ENCODE results near the gene CERS1. TPM values are rescaled to one million over a fixed set of nuclear protein-coding genes. Genes with fewer than 3 reads are reported as not detected.

Gene CERS1
- total RNA-seq, 1 donor from 2014 or later = 15.7 TPM

DNA sequence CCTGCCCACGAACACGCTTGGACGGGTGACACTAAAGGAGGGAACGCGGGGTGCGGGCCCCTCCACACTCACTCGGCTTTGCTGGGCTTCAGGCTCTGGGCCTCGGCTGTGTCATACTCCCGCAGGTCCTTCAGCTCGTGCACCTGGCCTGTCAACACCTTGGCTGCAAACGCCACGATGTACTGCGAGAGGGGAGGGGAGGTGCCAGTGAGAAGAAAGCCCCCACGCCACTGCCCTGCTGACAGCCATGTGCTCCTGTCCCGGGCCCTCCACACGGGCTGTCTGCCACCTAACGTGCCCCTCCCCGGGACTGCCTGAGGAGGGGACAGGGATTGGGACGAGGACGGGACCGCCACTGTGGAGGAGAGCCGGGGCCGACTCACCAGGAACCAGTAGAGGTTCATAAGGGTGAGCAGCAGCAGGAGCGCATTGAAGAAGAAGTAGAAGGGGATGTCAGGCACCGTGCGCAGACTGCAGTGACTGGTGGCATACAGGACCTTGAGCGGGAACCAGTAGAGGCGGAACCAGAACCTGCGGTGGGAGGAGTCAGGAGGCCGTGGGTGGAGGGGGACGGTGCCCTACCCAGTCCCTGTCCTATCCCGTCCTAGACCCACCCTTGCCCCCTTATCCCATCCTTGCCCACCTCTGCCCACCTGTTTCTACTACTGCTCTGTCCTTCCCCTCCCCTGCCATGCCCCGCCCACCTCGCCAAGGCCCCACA is 16.9 kb downstream of the CERS1 start:
- DNase-seq (ENCODE audit: low spot score) = no peak
- Mint-ChIP-seq H3K4me1 (ENCODE audit: unreplicated experiment) (no peaks in the 10 kb centered on the region), H3K36me3 (ENCODE audit: low read depth, unreplicated experiment) (peaks cover 38% of the 10 kb centered on the region), H3K27me3 (ENCODE audit: unreplicated experiment) (peaks cover 12% of the 10 kb centered on the region), H3K4me3 (ENCODE audit: unreplicated experiment) (no peak overlapping the region), H3K9me3 (ENCODE audit: unreplicated experiment) (no peaks in the 10 kb centered on the region), H3K27ac (ENCODE audit: unreplicated experiment) (no peak overlapping the region)
- TF ChIP-seq, protein P1, sequence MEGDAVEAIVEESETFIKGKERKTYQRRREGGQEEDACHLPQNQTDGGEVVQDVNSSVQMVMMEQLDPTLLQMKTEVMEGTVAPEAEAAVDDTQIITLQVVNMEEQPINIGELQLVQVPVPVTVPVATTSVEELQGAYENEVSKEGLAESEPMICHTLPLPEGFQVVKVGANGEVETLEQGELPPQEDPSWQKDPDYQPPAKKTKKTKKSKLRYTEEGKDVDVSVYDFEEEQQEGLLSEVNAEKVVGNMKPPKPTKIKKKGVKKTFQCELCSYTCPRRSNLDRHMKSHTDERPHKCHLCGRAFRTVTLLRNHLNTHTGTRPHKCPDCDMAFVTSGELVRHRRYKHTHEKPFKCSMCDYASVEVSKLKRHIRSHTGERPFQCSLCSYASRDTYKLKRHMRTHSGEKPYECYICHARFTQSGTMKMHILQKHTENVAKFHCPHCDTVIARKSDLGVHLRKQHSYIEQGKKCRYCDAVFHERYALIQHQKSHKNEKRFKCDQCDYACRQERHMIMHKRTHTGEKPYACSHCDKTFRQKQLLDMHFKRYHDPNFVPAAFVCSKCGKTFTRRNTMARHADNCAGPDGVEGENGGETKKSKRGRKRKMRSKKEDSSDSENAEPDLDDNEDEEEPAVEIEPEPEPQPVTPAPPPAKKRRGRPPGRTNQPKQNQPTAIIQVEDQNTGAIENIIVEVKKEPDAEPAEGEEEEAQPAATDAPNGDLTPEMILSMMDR (IDR thresholded peaks at IDR 0.05; ENCODE audit: unreplicated experiment) = no peak

DNA sequence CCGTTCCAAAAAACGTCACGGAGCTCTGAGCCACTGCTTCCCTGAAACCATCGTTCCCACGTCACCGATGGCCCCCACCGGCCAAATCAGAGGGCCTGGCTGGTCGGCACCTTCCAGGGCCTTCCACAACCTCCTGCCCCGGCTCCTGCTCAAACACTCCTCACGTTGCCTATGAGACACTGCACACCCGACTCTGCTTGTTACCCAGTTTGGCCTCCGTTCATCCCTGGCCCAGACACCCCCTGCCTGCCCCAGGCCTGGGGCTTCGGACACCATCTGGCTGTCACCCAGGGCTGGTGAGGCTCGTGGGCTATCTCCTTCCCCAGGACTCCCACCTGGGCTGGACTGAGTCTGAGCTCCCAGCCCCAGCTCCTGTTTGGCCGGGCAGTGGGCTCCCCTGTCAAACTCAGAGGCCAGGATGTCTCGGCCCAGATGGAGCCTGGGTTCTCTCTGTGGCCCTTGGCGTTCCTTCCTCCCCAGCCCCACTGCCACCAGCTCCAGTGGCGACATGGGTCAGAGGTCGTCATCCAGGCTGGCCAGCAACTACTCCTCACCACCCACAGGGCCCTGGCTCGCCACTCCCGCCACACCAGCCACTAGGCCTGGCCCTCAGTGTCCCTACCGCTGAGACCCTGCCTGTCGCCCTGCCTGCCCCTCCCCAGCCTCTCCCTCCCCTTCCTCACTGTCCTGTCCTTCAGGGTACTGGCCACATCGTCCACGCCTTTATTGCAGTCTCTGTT is 17.7 kb downstream of the CERS1 start:
- peak overlapping the region; percentile 67 for H3K4me3 Mint-ChIP-seq (ENCODE audit: unreplicated experiment)
- TF ChIP-seq, protein P1 (IDR thresholded peaks at IDR 0.05; ENCODE audit: unreplicated experiment) = no peak
- no peak for DNase-seq (ENCODE audit: low spot score)
- peaks cover 10% of the 10 kb centered on the region for H3K27me3 Mint-ChIP-seq (ENCODE audit: unreplicated experiment)
- H3K4me1 Mint-ChIP-seq (ENCODE audit: unreplicated experiment) = no peaks in the 10 kb centered on the region
- peaks cover 38% of the 10 kb centered on the region for H3K36me3 Mint-ChIP-seq (ENCODE audit: low read depth, unreplicated experiment)
- H3K27ac Mint-ChIP-seq (ENCODE audit: unreplicated experiment) = no peak overlapping the region
- no peaks in the 10 kb centered on the region for H3K9me3 Mint-ChIP-seq (ENCODE audit: unreplicated experiment)

DNA sequence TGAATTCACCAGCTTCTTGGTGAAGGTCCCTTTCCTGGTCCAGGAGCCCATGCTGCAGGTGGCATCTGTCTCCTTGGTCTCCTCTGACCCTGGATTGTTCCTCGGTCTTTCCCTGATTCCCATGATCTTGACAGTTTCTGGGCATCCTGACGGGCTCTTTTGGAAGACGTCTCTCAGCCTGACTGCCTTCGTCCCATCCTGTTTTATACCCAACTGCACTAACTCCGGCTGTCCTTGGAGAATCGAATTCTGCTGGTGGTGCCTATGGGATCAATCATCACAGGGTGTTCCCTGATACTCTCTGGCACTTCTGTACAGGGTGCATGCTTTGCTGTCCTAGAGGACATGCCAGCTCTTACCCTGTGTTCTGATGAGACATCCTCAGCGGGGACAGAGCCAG is 19.1 kb downstream of the CERS1 start:
- Mint-ChIP-seq H3K36me3 (ENCODE audit: low read depth, unreplicated experiment) (peaks cover 41% of the 10 kb centered on the region), H3K27ac (ENCODE audit: unreplicated experiment) (no peak overlapping the region), H3K9me3 (ENCODE audit: unreplicated experiment) (no peaks in the 10 kb centered on the region), H3K27me3 (ENCODE audit: unreplicated experiment) (peaks cover 13% of the 10 kb centered on the region), H3K4me3 (ENCODE audit: unreplicated experiment) (peak overlapping the region; percentile 70), H3K4me1 (ENCODE audit: unreplicated experiment) (no peaks in the 10 kb centered on the region)
- DNase-seq (ENCODE audit: low spot score) = no peak
- TF ChIP-seq, protein P1 (IDR thresholded peaks at IDR 0.05; ENCODE audit: unreplicated experiment) = no peak

DNA sequence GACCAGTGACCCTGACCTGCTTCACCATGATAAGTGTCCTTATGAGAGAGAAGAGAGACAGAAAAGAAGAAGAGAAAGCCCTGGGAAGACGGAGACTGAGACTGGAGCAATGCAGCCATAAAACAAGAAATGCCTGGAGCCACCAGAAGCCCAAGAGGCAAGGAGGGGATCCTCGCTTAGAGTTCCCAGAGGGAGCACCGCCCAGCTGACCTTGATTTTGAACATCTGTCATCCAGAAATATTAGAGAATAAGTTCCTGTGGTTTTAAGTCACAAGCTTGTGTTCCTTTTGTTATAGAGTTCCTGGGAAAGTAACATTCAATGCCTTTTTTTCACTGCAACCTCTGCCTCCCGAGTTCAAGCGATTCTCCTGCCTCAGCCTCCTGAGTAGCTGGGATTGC is 20.2 kb downstream of the CERS1 start:
- Mint-ChIP-seq H3K27ac (ENCODE audit: unreplicated experiment) (no peak overlapping the region), H3K4me3 (ENCODE audit: unreplicated experiment) (no peak overlapping the region), H3K36me3 (ENCODE audit: low read depth, unreplicated experiment) (peaks cover 35% of the 10 kb centered on the region), H3K9me3 (ENCODE audit: unreplicated experiment) (no peaks in the 10 kb centered on the region), H3K27me3 (ENCODE audit: unreplicated experiment) (peaks cover 22% of the 10 kb centered on the region), H3K4me1 (ENCODE audit: unreplicated experiment) (no peaks in the 10 kb centered on the region)
- DNase-seq (ENCODE audit: low spot score) = no peak
- TF ChIP-seq, protein P1 (IDR thresholded peaks at IDR 0.05; ENCODE audit: unreplicated experiment) = no peak

DNA sequence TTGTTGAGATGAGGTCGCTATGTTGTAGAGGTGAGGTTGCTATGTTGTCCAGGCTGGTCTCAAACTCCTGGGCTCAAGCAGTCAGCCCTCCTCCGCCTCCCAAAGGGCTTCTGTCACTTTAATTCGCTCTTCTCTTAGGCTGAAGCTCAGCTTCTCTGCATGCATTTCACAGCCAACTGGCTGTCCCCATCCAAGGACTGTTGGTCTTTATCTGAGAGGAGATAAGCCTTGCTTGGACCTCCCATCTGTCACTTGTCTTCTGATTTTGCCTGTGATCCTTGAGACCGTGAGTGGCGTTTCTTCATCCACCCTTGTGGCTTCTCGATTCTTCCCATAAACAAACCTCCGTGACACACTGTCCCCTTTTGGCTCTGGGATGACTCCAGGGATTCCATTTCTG is 24.4 kb downstream of the CERS1 start:
- H3K9me3 Mint-ChIP-seq (ENCODE audit: unreplicated experiment) = no peaks in the 10 kb centered on the region
- peaks cover 25% of the 10 kb centered on the region for H3K27me3 Mint-ChIP-seq (ENCODE audit: unreplicated experiment)
- H3K4me1 Mint-ChIP-seq (ENCODE audit: unreplicated experiment) = no peaks in the 10 kb centered on the region
- peak overlapping the region; percentile 9 for H3K27ac Mint-ChIP-seq (ENCODE audit: unreplicated experiment)
- DNase-seq (ENCODE audit: low spot score) = no peak
- H3K36me3 Mint-ChIP-seq (ENCODE audit: low read depth, unreplicated experiment) = peaks cover 29% of the 10 kb centered on the region
- H3K4me3 Mint-ChIP-seq (ENCODE audit: unreplicated experiment) = peak overlapping the region; percentile 10
- TF ChIP-seq, protein P1 (IDR thresholded peaks at IDR 0.05; ENCODE audit: unreplicated experiment) = no peak

All from endothelial cell (in vitro differentiated cells).